ENCODE results near the gene ARGFX. TPM values are rescaled to one million over a fixed set of nuclear protein-coding genes. Genes with fewer than 3 reads are reported as not detected.

ARGFX gene
- total and polyA plus RNA-seq, 2 of the 8 experiments (the other 6 are each of a cell fraction or from before 2014, with no cell fraction given) = not detected

GRCh38 chr3:121592856-121593702 lies 25.3 kb downstream of the ARGFX start, which contains the start of gene FBXO40 (continued):
- TF ChIP-seq FOSL1 (IDR thresholded peaks at IDR 0.05; ENCODE audit: insufficient read depth, low read depth, low read length) (no peak), BCL11A (IDR thresholded peaks at IDR 0.05; ENCODE audit: low read depth in 2 of 2, low read length in 2 of 2) (no peak), CHD7 (IDR thresholded peaks at IDR 0.05; ENCODE audit: insufficient replicate concordance, low read length) (no peak), MAX (IDR thresholded peaks at IDR 0.05) (peak; percentile 67), CHD2 (IDR thresholded peaks at IDR 0.05; ENCODE audit: low read length) (no peak; the same call in 1 of the 2 replicates), GABPA (IDR thresholded peaks at IDR 0.05; ENCODE audit: borderline replicate concordance, insufficient read depth, low read length) (no peak), SAP30 (IDR thresholded peaks at IDR 0.05; ENCODE audit: insufficient read depth, insufficient replicate concordance, low read length) (no peak)

Data from H1 (cell line).